IMR-90 (cell line): ENCODE measurements around the gene THSD1. TPM values are rescaled to one million over a fixed set of nuclear protein-coding genes. Genes with fewer than 3 reads are reported as not detected.

Source experiments
- ATAC-seq: fragments of 200-7000 bp; cut with Tn5 transposase; 2 replicates; pipeline ENCODE4 v1.9.1; 2020; ENCODE audit warnings: low read depth, mild to moderate bottlenecking, moderate library complexity
- BruUV-seq: library from RNA; stranded (reverse); fragments of 400-500 nt; replicated peaks from 2 replicates; lab custom pipeline; 2021; lab: Mats Ljungman, UMichigan
- CTCF ChIA-PET: fragments of 300-600 bp; formaldehyde crosslinking; extraction: SDS; loops from one replicate; lab custom pipeline; 2021; ENCODE audit warnings: antibody characterized with exemption; lab: Yijun Ruan, JAX
- POLR2A ChIA-PET: fragments of 300-600 bp; sonication (Branson Sonifier 250); formaldehyde crosslinking; loops from one replicate; lab custom pipeline; 2022; ENCODE audit warnings: antibody characterized with exemption; ENCODE audit not compliant: unreplicated experiment; lab: Charles Lee
- DNase-seq: peaks from one replicate; pipeline ENCODE4 v3.0.0; 2013
- H2AFZ ChIP-seq: replicated peaks from 2 replicates; pipeline ENCODE3; 2013; ENCODE audit warnings: low read length, mild to moderate bottlenecking; ENCODE audit not compliant: poor library complexity
- H2AK5ac ChIP-seq: 2 replicates; pipeline ENCODE4 v1.6.1; 2013; ENCODE audit warnings: low read depth, low read length, inconsistent platforms
- H2AK9ac ChIP-seq: replicated peaks from 2 replicates; pipeline ENCODE3; 2013; ENCODE audit warnings: mild to moderate bottlenecking, low read depth, low read length, moderate library complexity; ENCODE audit not compliant: poor library complexity
- H2BK120ac ChIP-seq: 2 replicates; pipeline ENCODE4 v1.6.1; 2013; ENCODE audit warnings: low read depth, low read length, inconsistent platforms
- H2BK15ac ChIP-seq: 3 replicates; pipeline ENCODE4 v1.6.1; 2013; ENCODE audit warnings: low read depth, low read length, inconsistent platforms
- H2BK20ac ChIP-seq: 2 replicates; pipeline ENCODE4 v1.6.1; 2013; ENCODE audit warnings: low read depth, mild to moderate bottlenecking, inconsistent platforms, low read length, moderate library complexity
- H2BK5ac ChIP-seq: 2 replicates; pipeline ENCODE4 v1.6.1; 2013; ENCODE audit warnings: mild to moderate bottlenecking, low read depth, low read length, inconsistent platforms; ENCODE audit not compliant: poor library complexity, severe bottlenecking
- H3K14ac ChIP-seq: replicated peaks from 2 replicates; pipeline ENCODE4 v1.6.1; 2013; ENCODE audit warnings: low read depth, low read length, inconsistent platforms
- H3K18ac ChIP-seq: 2 replicates; pipeline ENCODE4 v1.6.1; 2013; ENCODE audit warnings: low read depth, low read length, control low read depth
- H3K23ac ChIP-seq: 2 replicates; pipeline ENCODE4 v1.6.1; 2013; ENCODE audit warnings: low read depth, low read length, inconsistent platforms
- H3K27ac ChIP-seq: 2 replicates; pipeline ENCODE4 v1.5.1; 2013; ENCODE audit warnings: mild to moderate bottlenecking, control low read depth, low read length; ENCODE audit not compliant: insufficient read depth
- H3K27me3 ChIP-seq: 2 replicates; pipeline ENCODE4 v1.6.1; 2013; ENCODE audit warnings: low read length; ENCODE audit not compliant: control insufficient read depth, insufficient read depth
- H3K36me3 ChIP-seq: 2 replicates; pipeline ENCODE4 v1.6.1; 2013; ENCODE audit warnings: low read length, mixed read lengths; ENCODE audit not compliant: control insufficient read depth, insufficient read depth
- H3K4ac ChIP-seq: 2 replicates; pipeline ENCODE4 v1.6.1; 2013; ENCODE audit warnings: low read depth, low read length, inconsistent platforms
- H3K4me1 ChIP-seq: 2 replicates; pipeline ENCODE4 v1.6.1; 2013; ENCODE audit warnings: low read length, mixed read lengths; ENCODE audit not compliant: control insufficient read depth, insufficient read depth
- H3K4me2 ChIP-seq: 2 replicates; pipeline ENCODE4 v1.6.1; 2013; ENCODE audit warnings: low read depth, mild to moderate bottlenecking, control low read depth, low read length, moderate library complexity
- H3K4me3 ChIP-seq: 2 replicates; pipeline ENCODE4 v1.5.1; 2013; ENCODE audit warnings: low read depth, mild to moderate bottlenecking, control low read depth, low read length, moderate library complexity; ENCODE audit not compliant: insufficient read depth
- H3K56ac ChIP-seq: 2 replicates; pipeline ENCODE4 v1.6.1; 2013; ENCODE audit warnings: low read length, inconsistent platforms; ENCODE audit not compliant: insufficient read depth; ENCODE audit errors: extremely low read depth
- H3K79me1 ChIP-seq, 2 experiments: 2 replicates each; pipeline ENCODE4 v1.6.1; 2013; ENCODE audit warnings: low read length in 2 of 2, inconsistent platforms in 1 of 2, low read depth in 1 of 2
- H3K9ac ChIP-seq: 2 replicates; pipeline ENCODE4 v1.6.1; 2013; ENCODE audit warnings: low read depth, low read length, control low read depth
- H3K9me1 ChIP-seq: 2 replicates; pipeline ENCODE4 v1.6.1; 2013; ENCODE audit warnings: low read length, inconsistent platforms; ENCODE audit not compliant: insufficient read depth
- H3K9me3 ChIP-seq: 2 replicates; pipeline ENCODE4 v1.6.1; 2013; ENCODE audit warnings: low read length; ENCODE audit not compliant: control insufficient read depth, insufficient read depth
- H4K20me1 ChIP-seq: 2 replicates; pipeline ENCODE4 v1.6.1; 2013; ENCODE audit warnings: low read length, inconsistent platforms; ENCODE audit not compliant: insufficient read depth
- H4K5ac ChIP-seq: 2 replicates; pipeline ENCODE4 v1.6.1; 2013; ENCODE audit warnings: mild to moderate bottlenecking, low read depth, low read length, control low read depth
- H4K8ac ChIP-seq, 2 experiments: 2 replicates each; pipeline ENCODE4 v1.6.1; 2013; ENCODE audit warnings: low read depth in 2 of 2, low read length in 2 of 2, control low read depth in 1 of 2, inconsistent platforms in 1 of 2
- H4K91ac ChIP-seq: 2 replicates; pipeline ENCODE4 v1.6.1; 2013; ENCODE audit warnings: low read depth, low read length, inconsistent platforms; ENCODE audit not compliant: insufficient read depth
- MAFK ChIP-seq: IDR thresholded peaks from 2 replicates; pipeline ENCODE4 v1.6.1; 2012; ENCODE audit warnings: low read depth, low read length, improper control_type of control experiment
- NFE2L2 ChIP-seq: fragments of 150-350 bp; IDR thresholded peaks from 2 replicates; pipeline ENCODE4 v1.6.1; 2016; ENCODE audit warnings: low read depth, mild to moderate bottlenecking, low read length
- POLR2A ChIP-seq: IDR thresholded peaks from 2 replicates; pipeline ENCODE4 v1.6.1; 2012; ENCODE audit warnings: mild to moderate bottlenecking, low read depth, low read length
- RFX5 ChIP-seq: IDR thresholded peaks from 2 replicates; pipeline ENCODE4 v1.8.0; 2012; ENCODE audit warnings: low read depth, mild to moderate bottlenecking, low read length, moderate library complexity
- WGBS, 2 experiments: methylation state at CpG; one replicate each; pipeline versions ENCODE4 v1.1.5 to v1.1.7; 2013; ENCODE audit warnings: missing lambda C conversion rate in 2 of 2; ENCODE audit not compliant: insufficient read length in 1 of 2; ENCODE audit errors: extremely low coverage in 2 of 2; 5-methylcytosine and 5-hydroxymethylcytosine counted together
- dilution Hi-C: fragments of 300-500 bp; cut with HindIII; formaldehyde crosslinking; loops from one replicate; pipeline ENCODE4 v1.14.3; 2018; ENCODE audit warnings: low sequenced_read_pairs; ENCODE audit not compliant: unreplicated experiment
- in situ Hi-C: fragments of 300-500 bp; cut with MboI; formaldehyde crosslinking; loops from 3 replicates; pipeline ENCODE4 v1.14.3; 2019; ENCODE audit warnings: low sequenced_read_pairs, inconsistent platforms, mixed read lengths
- intact Hi-C: fragments of 100-400 bp; cut with micrococcal nuclease; formaldehyde crosslinking; loops from 2 replicates; pipeline ENCODE4 v1.10.0; 2022
- polyA plus RNA-seq, 3 experiments: library from polyadenylated mRNA; depleted of rRNA; stranded (reverse); fragments of >200 nt; gene quantifications; 2 replicates each; pipeline ENCODE4 v1.2.3, GENCODE V29; 2012; ENCODE audit warnings: low replicate concordance in 1 of 3
- total RNA-seq: library from RNA; depleted of rRNA; stranded (reverse); fragments of >200 nt; gene quantifications from 2 replicates; pipeline ENCODE4 v1.2.3, GENCODE V29; 2012
- TF ChIP-seq, protein P1 (sequence below): fragments of 150-350 bp; IDR thresholded peaks from 2 replicates; pipeline ENCODE4 v1.6.1; 2017; ENCODE audit warnings: mild to moderate bottlenecking, antibody characterized with exemption, low read length, low read depth

THSD1 gene
- total and polyA plus RNA-seq, 2 of the 4 experiments (the other 2 are of a cell fraction), result 12.1 to 19.0 TPM

GRCh38 chr13:52450793-52451116 lies 44.8 kb upstream of the THSD1 start:
- H3K27ac ChIP-seq, result no peak overlapping the region
- 0% methylated on average over 5 of the region's 8 CpGs; no CpG with 5 or more reads in 1 of the 2 experiments for WGBS, 2 experiments
- H3K9ac ChIP-seq, result no peak overlapping the region
- H3K23ac ChIP-seq, result no peak overlapping the region
- no peak overlapping the region for H2BK15ac ChIP-seq
- 0 out of 2 replicates have a peak overlapping the region, but pooled peaks have one; percentile 4 for H3K4ac ChIP-seq
- no peak overlapping the region for H3K4me3 ChIP-seq
- TF ChIP-seq RFX5 (no peak), MAFK (no peak), NFE2L2 (no peak), POLR2A (no peak)
- TF ChIP-seq, protein P1, sequence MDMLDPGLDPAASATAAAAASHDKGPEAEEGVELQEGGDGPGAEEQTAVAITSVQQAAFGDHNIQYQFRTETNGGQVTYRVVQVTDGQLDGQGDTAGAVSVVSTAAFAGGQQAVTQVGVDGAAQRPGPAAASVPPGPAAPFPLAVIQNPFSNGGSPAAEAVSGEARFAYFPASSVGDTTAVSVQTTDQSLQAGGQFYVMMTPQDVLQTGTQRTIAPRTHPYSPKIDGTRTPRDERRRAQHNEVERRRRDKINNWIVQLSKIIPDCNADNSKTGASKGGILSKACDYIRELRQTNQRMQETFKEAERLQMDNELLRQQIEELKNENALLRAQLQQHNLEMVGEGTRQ, result no peak
- H3K14ac ChIP-seq, result no peak overlapping the region
- H3K36me3 ChIP-seq, result no peaks in the 10 kb centered on the region
- intact Hi-C loops, result loop anchor here (2.0 to 10.0 kb wide), 6 partner anchors 103 to 996 kb away; partner anchors contain the start of genes ALG11, ATP7B and INTS6
- in situ Hi-C loops, result loop anchor here (10.0 to 25.0 kb wide), 3 partner anchors 204 to 438 kb away; partner anchors contain the start of genes ALG11, ATP7B, SUGT1 and UTP14C
- no peak overlapping the region for H2AK5ac ChIP-seq
- H2AK9ac ChIP-seq, result peak overlapping the region; percentile 97
- H4K8ac ChIP-seq, result peak overlapping the region in 1 of 2 experiments; percentile 81; a peak in 2 of 4 replicates
- DNase-seq, result no peak
- H2BK120ac ChIP-seq, result no peak overlapping the region
- no peaks in the 10 kb centered on the region for H3K27me3 ChIP-seq
- POLR2A ChIA-PET, result no interaction called here
- H3K4me1 ChIP-seq, result peaks cover 7% of the 10 kb centered on the region
- H3K18ac ChIP-seq, result no peak overlapping the region
- H4K91ac ChIP-seq, result no peak overlapping the region
- H3K9me3 ChIP-seq, result no peaks in the 10 kb centered on the region
- H4K20me1 ChIP-seq, result peaks cover 5% of the 10 kb centered on the region; the same call in 1 of the 2 replicates
- H3K79me1 ChIP-seq, result peaks cover 20 to 37% of the 10 kb centered on the region in 2 experiments; a peak in 3 of 4 replicates
- peak overlapping the region; percentile 56 for H3K4me2 ChIP-seq
- BruUV-seq, result no TSS peak
- no peak overlapping the region for H3K56ac ChIP-seq
- peaks cover 11% of the 10 kb centered on the region for H3K9me1 ChIP-seq
- H2BK5ac ChIP-seq, result no peak overlapping the region
- CTCF ChIA-PET, result interaction anchor here (0.6 to 1.5 kb wide), 24 partner anchors 9 to 636 kb away, joined by 3 to 7 read pairs (median 4); partner anchors contain the start of genes ALG11, NEK3 and THSD1
- H2BK20ac ChIP-seq, result no peak overlapping the region
- no peak for ATAC-seq
- dilution Hi-C loops, result no loop called here
- peak overlapping the region; percentile 98 for H2AFZ ChIP-seq
- no peak overlapping the region for H4K5ac ChIP-seq
